Skin epidermis (tissue), 12 donors: Measurements from ENCODE around the gene AMD1.
"Not testable (repeated sequence)": the region's sequence is repeated elsewhere in the genome, so short reads cannot be mapped to it uniquely, and the experiment has no call there.

Source experiments
- H3K27ac ChIP-seq, 21 experiments: fragments of 200-600 bp; sonication (generic) in 11 of 21; one replicate each; pipeline ENCODE4 v1.5.0; 2020; ENCODE audit warnings: mild to moderate bottlenecking in 3 of 21, inconsistent platforms in 2 of 21, moderate library complexity in 2 of 21
- H3K4me3 ChIP-seq, 7 experiments: fragments of 200-600 bp; sonication (generic) in 2 of 7; one replicate each; pipeline ENCODE4 v1.5.0; 2020; ENCODE audit warnings: inconsistent platforms in 2 of 7, mild to moderate bottlenecking in 2 of 7, moderate library complexity in 1 of 7

AMD1 gene

DNA sequence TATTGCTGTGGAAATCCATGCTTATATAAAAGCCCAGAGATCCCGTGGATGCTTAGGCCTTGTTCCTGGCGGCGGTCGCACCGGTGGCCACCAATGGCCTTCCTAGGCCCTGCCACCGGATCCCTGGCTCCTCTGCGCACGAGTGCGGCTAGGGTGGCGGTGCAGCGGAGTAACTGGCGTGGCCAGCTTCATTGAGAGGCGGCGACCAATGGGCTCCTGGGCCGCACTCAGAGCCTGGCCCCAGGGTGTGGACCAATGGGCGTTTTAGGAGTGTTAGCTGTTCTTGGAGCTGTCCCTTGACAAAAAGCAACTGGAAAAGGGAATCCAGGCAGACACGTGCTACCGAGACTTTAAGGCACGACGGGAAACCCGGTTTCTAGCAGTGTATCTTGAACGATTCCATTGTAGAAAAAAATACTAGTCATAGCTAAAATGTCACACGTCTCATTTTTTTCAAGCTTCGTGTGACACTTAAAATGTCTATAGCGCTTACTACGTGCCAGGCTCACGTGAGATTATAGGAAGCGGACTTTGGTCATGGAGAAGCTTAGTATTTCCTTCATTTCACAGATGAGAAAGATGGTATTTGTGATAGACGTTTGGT is 1.7 kb downstream of the AMD1 start:
- Histone ChIP-seq H3K4me3 (peak overlapping the region; percentile 82 to 99 (median 91)), H3K27ac (peak overlapping the region; percentile 58 to 99 (median 95))

DNA sequence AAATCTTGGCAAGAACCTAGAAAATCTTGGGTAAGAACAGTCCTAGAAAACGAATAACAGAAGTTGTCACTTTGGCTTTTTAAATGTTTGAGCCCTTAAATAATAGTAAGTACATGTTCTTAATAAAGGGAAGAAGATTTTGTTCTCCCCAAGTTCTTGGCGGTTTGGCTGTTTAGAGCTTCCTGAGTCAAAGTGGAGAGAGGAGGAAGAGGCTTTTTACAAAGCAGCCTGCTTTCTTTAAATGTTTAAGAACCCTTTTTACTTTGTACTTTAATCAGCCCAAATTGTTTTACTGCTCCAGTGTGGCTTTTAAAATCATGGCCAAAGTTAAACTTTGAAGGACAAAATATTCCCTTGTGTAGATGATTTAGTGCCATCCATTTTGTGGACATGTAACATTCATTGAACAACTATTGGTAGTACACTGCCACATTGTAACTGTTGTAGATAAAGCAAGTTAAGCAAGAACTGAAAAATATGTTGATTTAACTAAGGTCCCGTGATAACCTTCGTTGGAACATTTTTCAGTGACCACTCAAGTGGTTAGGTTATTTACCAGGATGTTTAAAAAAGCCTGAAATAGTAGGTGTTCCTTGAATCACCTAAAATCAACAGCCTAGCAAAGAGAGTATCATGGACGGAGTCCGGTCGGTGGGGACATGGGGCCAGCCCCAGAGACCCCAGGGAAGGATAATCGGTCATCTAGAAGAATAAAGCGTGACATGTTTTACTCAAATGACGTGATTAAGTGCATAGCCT is 2.4 kb downstream of the AMD1 start:
- peak overlapping the region; percentile 82 to 99 (median 91) for H3K4me3 ChIP-seq
- H3K27ac ChIP-seq = peak overlapping the region in 20 of 21 experiments; percentile 37 to 99 (median 96)

DNA sequence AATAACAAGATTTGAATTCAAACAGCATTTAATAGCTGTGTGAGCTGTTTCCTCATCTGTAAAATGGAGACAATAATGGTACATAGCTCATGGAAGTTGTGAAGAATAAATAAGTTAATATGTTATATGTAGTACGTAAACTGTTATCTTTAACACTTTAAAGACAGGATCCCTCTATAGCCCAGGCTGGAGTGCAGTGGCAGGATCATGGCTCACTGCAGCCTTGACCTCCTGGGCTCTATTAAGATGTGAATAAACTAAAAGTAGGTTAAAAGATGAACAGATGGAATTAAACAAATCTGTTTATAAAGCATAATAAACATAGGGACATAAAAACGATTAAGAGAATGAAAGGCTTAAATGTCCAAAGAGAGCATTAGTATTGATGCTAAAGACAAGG is 3.0 kb downstream of the AMD1 start:
- Histone ChIP-seq H3K27ac (peak overlapping the region in 7 of 21 experiments; percentile 37 to 99 (median 96)), H3K4me3 (peak overlapping the region in 6 of 7 experiments; percentile 82 to 93 (median 88))

DNA sequence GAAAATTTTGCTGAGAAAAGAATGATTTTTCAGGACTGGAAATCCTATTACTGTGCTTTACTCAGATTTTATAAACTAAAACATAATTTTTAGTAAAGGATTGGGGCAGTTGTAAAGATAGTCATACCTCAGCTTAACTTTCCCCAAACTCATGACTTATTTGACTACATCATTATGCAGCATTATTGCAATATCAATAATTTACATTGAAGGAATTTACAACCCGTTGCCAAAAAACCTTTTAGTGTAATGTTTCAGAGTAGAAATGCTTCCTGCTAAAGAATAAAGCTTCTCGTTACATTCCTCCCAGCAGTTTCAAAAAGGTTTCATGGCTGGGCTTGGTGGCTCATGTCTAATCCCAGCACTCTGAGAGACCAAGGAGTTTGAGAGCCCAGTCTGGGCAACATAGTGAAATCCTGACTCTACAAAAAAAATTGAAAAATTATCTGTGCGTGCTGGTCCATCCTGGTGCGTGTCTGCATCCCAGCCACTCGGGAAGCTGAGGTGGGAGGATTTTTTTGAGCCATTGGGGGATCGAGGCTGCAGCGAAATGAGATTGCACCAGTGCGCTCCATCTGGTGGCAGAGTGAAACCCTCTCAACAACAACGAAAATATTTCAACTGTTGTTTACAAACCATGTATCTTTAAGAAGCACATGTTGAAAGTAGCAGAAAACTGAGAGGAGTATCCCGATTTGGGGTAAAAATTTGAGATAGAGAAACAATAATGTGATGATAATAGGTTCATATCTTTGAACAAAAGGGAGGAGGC is 4.4 kb downstream of the AMD1 start:
- Histone ChIP-seq H3K27ac (peak overlapping the region in 1 of 21 experiments; percentile 86), H3K4me3 (peak overlapping the region in 1 of 7 experiments; percentile 22)

DNA sequence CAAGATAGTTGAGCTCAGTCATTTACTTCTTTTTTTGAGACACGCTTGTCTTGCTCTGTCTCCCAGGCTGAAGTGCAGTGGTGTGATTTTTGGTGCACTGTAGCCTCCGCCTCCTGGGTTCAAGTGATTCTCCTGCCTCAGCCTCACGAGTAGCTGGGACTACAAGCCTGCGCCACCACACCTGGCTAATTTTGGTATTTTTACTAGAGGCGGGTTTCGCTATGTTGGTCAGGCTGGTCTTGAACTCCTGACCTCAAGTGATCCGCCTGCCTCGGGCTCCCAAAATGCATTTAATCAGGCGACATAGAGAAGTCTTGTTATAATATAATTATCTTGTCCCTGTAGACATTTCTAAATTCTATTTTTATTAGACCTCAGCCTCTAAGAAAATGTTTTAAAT is 6.1 kb downstream of the AMD1 start:
- Histone ChIP-seq H3K27ac (no peak overlapping the region), H3K4me3 (no peak overlapping the region)

DNA sequence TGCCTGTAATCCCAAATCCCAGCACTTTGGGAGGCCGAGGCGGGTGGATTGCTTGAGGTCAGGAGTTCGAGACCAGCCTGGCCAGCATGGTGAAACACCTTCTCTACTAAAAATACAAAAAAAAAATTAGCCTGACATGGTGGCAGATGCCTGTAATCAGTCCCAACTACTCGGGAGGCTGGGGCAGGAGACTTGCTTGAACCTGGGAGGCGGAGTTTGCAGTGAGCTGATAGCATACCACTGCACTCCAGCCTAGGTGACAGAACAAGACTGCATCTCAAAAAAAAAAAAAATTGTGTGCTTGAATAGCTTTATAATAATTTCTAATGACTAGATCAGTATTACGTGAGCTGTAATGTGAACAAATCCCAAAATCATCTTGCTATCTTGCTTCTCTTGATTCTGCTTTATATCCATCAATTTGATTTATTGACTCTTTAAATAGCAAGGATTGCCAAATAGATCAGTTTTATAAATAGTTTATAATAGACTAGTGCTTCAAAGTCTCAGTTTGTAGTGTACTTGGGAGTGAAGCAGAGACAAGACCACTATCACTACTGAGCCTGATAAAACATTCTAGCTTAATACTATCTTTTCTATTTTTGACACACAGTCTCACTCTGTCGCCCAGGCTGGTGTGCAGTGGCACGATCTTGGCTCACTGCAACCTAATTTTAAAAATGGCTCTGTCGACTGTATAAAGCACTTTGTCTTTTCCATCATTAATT is 7.1 kb downstream of the AMD1 start:
- H3K4me3 ChIP-seq = no peak overlapping the region

DNA sequence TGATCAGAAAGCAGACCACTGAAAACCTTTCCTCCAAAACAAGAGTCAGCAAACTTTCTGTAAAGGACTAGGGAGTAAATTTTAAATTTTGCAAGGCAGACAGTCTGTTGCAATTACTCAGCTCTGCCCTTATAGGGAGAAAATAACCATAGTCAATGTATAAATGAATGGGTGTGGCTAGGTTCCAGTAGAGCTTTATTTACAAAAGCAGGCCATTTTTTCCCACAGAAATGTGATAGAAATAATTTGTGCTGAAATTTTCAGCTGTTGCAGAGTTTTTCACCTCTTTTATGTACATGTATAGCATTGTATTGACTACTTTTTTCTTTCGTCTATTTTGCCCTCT is 7.7 kb downstream of the AMD1 start:
- H3K27ac ChIP-seq = peak overlapping the region in 1 of 21 experiments; percentile 12
- no peak overlapping the region for H3K4me3 ChIP-seq

More for the DNA sequence above, 7.1 kb downstream of the AMD1 start:
- peak overlapping the region in 1 of 21 experiments; percentile 12 for H3K27ac ChIP-seq

DNA sequence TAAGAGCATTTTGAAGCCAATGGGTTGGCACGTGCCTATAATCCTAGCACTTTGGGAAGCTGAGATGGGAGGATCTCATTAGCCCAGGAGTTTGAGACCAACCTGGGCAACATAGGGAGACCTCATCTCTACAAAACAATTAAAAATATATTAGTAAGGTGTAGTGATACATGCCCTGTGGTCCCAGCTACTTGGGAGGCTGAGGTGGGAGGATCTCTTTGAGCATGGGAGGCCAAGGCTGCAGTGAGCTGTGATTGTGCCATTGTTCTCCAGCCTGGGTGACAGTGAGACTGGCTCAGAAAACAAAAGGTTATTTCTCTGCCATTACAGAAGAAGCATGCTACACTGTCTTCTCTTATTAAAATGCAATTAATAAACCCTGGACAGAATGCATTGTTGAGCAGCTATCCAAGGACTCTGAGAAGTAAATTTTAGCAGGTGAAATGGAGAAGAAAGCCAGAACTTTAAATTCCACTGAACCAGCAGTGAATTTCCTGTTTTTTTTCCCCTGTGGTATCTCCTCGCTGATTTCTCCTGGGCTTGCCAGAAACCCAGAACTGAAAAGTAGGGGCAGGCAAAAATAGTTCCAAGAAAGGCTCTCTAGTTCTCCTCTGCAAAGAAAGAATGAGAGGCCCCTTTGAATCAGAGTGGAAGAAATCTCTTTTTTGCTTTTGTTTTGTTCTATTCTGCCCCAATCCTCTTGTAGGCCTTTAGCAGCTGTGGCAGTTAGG is 8.4 kb downstream of the AMD1 start:
- no peak overlapping the region for H3K4me3 ChIP-seq

DNA sequence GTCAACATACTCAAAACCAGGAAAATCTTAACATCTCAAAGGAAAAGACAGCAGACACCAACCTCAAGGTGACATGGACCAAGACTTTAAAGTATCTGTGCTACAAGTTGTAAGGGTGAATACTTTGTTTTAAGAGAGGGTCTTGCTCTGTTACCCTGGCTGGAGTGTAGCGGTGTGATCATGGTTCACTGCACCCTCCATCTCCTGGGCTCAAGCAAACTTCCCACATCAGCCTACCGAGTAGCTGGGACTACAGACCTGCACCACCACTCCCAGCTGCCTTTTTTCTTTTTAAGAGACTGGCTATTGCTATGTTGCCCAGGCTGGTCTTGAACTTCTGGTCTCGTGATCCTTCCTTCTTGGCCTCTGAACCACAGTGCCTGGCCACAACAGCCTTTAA is 9.7 kb downstream of the AMD1 start:
- H3K27ac ChIP-seq = no peak overlapping the region
- no peak overlapping the region for H3K4me3 ChIP-seq

More for the DNA sequence above, 8.4 kb downstream of the AMD1 start:
- peak overlapping the region in 1 of 21 experiments; percentile 49 for H3K27ac ChIP-seq

DNA sequence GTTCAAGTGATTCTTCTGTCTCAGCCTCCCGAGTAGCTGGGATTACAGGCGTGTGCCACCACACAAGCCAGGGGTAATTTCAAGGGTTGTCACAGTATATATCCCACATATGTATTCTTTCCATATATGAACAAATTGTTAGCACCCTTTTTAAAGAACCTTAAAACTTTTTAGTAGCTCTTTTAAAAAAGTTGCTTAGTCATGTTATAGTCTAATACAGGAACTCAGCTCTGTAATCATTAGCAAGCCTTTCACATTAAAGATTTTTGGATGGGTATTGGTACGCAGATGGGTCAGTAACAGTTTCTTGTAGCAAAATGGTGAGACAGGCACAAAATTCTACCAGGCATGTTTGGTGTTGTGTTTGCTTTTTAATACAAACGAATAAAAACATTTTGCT is 10.9 kb downstream of the AMD1 start:
- no peak overlapping the region for H3K4me3 ChIP-seq
- H3K27ac ChIP-seq = no peak overlapping the region

DNA sequence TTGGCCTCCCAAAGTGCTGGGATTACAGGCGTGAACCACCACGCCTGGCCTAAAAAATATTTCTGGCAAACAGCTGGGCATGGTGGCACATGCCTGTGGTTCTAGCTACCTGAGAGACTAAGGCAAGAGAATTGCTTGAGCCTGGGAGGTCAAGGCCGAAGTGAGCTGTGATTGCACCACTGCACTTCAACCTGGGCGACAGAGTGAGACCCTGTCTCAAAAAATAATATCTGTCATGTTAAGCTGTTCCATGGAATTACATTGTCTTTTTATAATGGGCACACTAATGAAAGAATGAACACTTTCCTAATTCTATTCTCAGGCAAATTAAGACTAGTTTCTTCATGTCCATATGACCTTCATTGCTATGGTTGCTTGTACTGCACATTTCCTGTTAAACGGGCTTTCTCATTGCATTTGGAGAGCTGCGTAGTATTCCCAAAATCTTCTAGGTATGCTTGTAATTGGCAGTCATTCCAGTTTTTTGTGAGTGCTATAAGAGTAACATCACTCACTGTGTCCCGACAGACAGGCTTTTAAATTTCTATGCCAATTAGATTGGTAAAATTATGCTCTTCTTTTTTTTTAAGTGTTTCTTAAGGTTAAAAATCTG is 12.1 kb downstream of the AMD1 start:
- H3K27ac ChIP-seq = no peak overlapping the region
- no peak overlapping the region for H3K4me3 ChIP-seq

DNA sequence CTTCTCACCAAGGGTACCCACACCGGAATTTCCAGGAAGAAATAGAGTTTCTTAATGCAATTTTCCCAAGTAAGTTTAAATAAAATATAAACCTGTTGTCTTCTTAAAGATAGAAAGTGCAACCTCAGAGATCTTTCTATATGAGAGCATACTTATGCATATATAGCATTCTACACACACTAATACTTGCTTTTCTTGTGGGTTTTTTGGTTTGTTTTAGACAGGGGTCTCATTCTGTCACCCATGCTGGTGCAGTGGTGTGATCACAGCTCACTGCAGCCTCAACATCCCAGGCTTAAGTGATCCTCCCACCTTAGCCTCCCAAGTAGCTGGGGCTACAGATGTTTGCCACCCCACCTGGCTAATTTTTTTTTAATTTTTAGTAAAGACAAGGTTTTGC is 15.7 kb downstream of the AMD1 start:
- H3K27ac ChIP-seq = no peak overlapping the region
- H3K4me3 ChIP-seq = no peak overlapping the region

DNA sequence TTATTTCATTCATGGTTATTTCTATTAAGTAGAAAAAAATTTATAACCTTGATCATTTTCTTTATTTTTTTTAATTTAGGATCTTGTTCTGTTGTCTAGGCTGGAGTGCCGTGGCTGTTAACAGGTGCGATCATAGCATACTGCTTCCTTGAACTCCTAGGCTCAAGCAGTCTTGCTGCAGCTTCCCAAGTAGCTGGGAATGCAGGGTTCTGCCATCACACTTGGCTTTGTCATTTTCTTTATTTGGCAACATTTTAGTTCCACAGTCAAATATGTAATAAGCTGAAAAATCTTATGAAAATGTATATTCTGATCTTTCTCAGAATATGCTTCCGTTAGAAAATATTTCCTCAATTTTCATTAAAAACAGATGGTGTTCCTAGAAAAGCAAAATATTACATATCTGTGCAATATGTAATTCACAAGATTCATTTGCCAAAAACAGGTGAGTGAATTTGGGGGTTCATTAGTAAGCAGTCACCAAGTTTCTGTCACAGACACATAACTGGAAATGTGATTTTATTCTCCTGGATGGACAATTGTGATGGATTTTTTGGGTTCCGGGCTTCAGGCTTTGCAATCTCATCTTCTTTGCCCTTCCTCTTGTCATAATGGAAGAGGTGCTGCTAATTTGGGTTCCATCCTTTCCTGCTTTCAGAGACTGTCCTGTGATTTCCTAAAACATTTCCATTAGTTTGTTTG is 21.5 kb downstream of the AMD1 start:
- Histone ChIP-seq H3K4me3 (no peak overlapping the region), H3K27ac (no peak overlapping the region)

DNA sequence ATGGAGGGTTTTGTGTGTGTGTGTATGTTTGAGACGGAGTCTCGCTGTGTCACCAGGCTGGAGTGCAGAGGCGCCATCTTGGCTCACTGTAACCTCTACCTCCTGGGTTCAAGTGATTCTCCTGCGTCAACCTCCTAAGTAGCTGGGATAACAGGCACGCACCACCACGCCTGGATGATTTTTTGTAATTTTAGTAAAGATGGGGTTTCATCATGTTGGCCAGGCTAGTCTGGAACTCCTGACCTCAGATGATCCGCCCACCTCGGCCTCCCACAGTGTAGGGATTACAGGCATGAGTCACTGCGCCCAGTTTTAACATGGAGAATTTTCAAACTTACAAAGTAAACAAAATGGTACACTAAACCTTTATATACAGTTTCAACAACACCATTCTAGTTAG is 22.8 kb downstream of the AMD1 start:
- no peak overlapping the region for H3K27ac ChIP-seq

DNA sequence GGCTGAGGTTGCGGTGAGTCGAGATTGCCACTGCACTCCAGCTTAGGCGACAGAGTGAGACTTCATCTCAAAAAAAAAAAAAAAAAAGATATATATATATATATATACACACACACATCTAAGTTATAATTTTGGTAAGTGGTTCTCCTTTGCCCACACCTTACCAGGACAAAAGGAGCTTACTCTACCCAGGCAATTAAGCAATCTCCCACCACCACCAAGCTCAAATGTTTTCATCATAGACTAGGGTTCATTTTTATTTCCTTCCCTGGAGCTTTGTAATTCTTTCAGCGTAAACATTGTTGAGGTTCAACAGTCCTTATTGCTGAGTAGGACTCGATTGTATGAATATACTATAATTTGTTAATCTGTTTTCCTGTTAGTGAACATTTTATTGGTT is 23.5 kb downstream of the AMD1 start:
- no peak overlapping the region for H3K27ac ChIP-seq
- no peak overlapping the region for H3K4me3 ChIP-seq

More for the DNA sequence above, 22.8 kb downstream of the AMD1 start:
- H3K4me3 ChIP-seq = no peak overlapping the region

DNA sequence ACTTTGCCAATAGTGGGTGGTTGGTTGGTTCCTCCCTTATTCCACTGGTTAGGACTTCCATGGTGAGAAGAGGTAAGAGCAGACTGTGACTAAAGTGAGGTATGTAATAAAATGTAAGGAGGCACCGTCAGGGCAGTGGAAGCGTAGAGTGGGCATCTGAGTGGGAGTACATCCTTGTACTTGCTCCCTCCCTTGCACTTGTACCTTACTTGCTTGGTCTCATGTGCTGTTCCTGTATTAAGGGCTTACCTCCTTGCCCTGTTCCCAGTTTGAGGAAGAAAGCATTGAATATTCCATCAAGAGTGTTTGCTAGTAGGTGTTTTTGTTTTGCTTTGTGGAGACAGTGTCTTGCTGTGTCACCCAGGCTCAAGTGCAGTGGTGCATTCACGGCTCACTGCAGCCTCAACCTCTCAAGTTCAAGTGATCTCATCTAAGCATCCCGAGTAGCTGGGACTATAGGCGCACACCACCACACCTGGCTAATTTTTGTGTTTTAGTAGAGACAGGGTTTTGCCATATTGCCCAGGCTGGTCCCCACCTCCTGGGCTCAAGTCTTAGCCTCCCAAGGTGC is 25.5 kb downstream of the AMD1 start:
- no peak overlapping the region for H3K4me3 ChIP-seq
- H3K27ac ChIP-seq = no peak overlapping the region

DNA sequence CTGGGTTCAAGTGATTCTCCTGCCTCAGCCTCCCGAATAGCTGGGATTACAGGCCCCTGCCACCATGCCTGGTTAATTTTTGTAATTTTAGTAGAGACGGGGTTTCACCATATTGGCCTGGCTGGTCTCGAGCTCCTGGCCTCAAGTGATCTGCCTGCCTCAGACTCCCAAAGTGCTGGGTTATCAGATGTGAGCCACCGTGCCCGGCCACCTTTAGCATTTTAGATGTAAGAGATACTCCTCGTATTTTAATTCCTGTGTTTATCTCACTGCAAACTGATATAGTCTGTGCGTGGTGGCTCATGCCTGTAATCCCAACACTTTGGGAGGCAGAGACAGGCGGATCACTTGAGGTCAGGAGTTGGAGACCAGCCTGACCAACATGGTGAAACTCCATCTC is 27.0 kb downstream of the AMD1 start:
- H3K27ac ChIP-seq, H3K4me3 ChIP-seq: not testable (repeated sequence)

DNA sequence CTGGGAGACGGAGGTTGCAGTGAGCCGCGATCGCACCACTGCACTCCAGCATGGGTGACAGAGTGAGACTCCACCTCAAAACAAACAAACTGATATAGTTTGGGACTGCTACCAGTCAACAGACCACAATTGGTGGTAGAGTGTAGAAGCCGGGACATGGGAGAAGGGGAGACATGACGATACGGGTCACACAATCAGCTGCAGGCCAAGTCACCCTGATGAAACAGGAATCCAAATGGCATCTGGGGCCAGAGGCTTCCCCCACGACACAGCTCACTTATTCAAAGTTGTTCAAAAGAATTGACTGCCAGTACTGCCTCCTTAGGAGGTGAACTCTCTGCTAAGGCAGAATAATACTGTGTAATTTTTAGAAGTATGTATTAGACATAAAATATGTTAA is 27.5 kb downstream of the AMD1 start:
- Histone ChIP-seq H3K27ac (no peak overlapping the region), H3K4me3 (no peak overlapping the region)
